A673 (cell line): ENCODE results near the gene MAOB.

Source experiments
- EZH2 ChIP-seq: fragments of 200-600 bp; sonication (generic); IDR thresholded peaks from 2 replicates; pipeline ENCODE4 v1.6.1; 2017; ENCODE audit warnings: borderline replicate concordance, low read depth, mild to moderate bottlenecking, mixed read lengths, antibody characterized with exemption, low read length; ENCODE audit not compliant: poor library complexity, severe bottlenecking
- TF ChIP-seq, protein P1 (sequence below): fragments of 300-800, 200-600 bp; sonication (generic); conservative IDR thresholded peaks from 2 replicates; pipeline ENCODE4 v1.5.1; 2017; ENCODE audit warnings: low read depth, mild to moderate bottlenecking, antibody characterized with exemption, low read length, moderate library complexity, mixed read lengths

DNA sequence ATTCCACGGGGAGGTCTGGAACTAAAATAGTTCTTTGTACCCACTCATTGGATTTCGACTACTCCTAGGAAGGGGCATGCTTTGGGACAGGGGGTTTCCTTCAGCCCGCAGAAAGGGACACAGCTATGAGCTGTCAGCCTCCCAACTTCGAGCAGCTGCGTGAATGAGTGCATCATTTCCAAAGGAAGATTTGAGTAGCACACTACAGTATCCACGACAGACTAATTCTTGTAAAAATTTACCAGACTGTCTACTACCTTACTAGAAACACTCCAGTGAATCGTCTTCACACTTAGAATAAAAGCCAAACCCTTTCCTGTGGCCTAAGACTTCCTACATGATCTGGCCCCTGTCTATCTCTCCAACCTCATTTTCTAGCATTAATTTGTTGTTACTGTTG, 124.2 kb downstream of the MAOB start:
- TF ChIP-seq, protein P1, sequence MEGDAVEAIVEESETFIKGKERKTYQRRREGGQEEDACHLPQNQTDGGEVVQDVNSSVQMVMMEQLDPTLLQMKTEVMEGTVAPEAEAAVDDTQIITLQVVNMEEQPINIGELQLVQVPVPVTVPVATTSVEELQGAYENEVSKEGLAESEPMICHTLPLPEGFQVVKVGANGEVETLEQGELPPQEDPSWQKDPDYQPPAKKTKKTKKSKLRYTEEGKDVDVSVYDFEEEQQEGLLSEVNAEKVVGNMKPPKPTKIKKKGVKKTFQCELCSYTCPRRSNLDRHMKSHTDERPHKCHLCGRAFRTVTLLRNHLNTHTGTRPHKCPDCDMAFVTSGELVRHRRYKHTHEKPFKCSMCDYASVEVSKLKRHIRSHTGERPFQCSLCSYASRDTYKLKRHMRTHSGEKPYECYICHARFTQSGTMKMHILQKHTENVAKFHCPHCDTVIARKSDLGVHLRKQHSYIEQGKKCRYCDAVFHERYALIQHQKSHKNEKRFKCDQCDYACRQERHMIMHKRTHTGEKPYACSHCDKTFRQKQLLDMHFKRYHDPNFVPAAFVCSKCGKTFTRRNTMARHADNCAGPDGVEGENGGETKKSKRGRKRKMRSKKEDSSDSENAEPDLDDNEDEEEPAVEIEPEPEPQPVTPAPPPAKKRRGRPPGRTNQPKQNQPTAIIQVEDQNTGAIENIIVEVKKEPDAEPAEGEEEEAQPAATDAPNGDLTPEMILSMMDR: no peak
- no peak for TF ChIP-seq EZH2
